ACC112 (cell line): Measurements from ENCODE around the gene OR4Q3.
"Not testable (repeated sequence)": the region's sequence is repeated elsewhere in the genome, so short reads cannot be mapped to it uniquely, and the experiment has no call there.

Source experiments
- H2AFZ ChIP-seq: fragments of 200-600 bp; sonication (generic); one replicate; pipeline ENCODE4 v1.6.0; 2017; ENCODE audit warnings: antibody characterized with exemption, low read length; ENCODE audit not compliant: unreplicated experiment
- H3K27ac ChIP-seq: fragments of 200-600 bp; sonication (generic); 2 replicates; pipeline ENCODE4 v1.5.1; 2014; ENCODE audit warnings: low read depth, mild to moderate bottlenecking, antibody characterized with exemption, low read length, moderate library complexity
- H3K27me3 ChIP-seq: fragments of 200-600 bp; sonication (generic); 2 replicates; pipeline ENCODE4 v1.6.1; 2014; ENCODE audit warnings: mild to moderate bottlenecking, antibody characterized with exemption, low read length, moderate library complexity, mixed read lengths; ENCODE audit not compliant: insufficient read depth
- H3K36me3 ChIP-seq: fragments of 200-600 bp; sonication (generic); 2 replicates; pipeline ENCODE4 v1.6.1; 2016; ENCODE audit warnings: mild to moderate bottlenecking, antibody characterized with exemption, low read length, moderate library complexity, mixed read lengths; ENCODE audit not compliant: insufficient read depth
- H3K4me1 ChIP-seq: fragments of 200-600 bp; sonication (generic); one replicate; pipeline ENCODE4 v1.6.1; 2016; ENCODE audit warnings: low read length, mixed read lengths; ENCODE audit not compliant: insufficient read depth, unreplicated experiment, control insufficient read depth
- H3K4me3 ChIP-seq: fragments of 200-600 bp; sonication (generic); 2 replicates; pipeline ENCODE4 v1.5.1; 2014; ENCODE audit warnings: mild to moderate bottlenecking, low read depth, low read length
- H3K79me2 ChIP-seq: fragments of 200-600 bp; sonication (generic); one replicate; pipeline ENCODE4 v1.6.0; 2016; ENCODE audit warnings: low read length; ENCODE audit not compliant: control insufficient read depth, unreplicated experiment, insufficient read depth

Gene OR4Q3

GRCh38 chr14:19743256-19743655 is at the start of gene OR4Q3:
Gene OR4Q3, plus strand, starts transcription at chr14:19743571.
- H3K36me3 ChIP-seq, result no peaks in the 10 kb centered on the region
- no peak within 1 kb of the TSS for H3K27ac ChIP-seq
- H3K4me1 ChIP-seq, result no peaks in the 10 kb centered on the region
- H3K27me3 ChIP-seq, result no peaks in the 10 kb centered on the region
- no peak within 1 kb of the TSS for H2AFZ ChIP-seq
- H3K4me3 ChIP-seq, result no peak within 1 kb of the TSS
- no peaks in the 10 kb centered on the region for H3K79me2 ChIP-seq

DNA sequence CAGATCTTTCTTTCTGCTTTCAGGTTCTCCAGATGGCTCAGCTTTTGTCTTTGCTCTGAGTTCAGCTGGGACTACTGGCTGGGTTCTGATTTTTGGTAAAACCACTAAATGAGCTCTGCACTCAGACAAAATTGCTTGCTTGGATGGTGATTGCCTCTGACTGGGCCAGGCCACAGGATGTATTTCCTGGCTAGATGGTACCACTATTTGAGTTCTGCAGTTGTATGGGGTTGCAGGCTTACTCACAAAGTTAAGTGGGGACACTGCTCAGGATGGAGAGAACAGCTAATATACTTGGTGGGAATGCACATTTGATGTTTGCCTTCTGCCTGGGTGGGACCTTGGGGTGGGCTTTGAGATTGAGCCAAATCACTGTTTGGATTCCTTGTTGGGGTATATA is 14.0 kb upstream of the OR4Q3 start:
- Histone ChIP-seq H3K27me3 (no peaks in the 10 kb centered on the region), H3K36me3 (no peaks in the 10 kb centered on the region), H3K27ac (no peak overlapping the region), H3K4me3 (no peak overlapping the region), H3K4me1 (no peaks in the 10 kb centered on the region), H3K79me2 (no peaks in the 10 kb centered on the region), H2AFZ (no peak overlapping the region)

DNA sequence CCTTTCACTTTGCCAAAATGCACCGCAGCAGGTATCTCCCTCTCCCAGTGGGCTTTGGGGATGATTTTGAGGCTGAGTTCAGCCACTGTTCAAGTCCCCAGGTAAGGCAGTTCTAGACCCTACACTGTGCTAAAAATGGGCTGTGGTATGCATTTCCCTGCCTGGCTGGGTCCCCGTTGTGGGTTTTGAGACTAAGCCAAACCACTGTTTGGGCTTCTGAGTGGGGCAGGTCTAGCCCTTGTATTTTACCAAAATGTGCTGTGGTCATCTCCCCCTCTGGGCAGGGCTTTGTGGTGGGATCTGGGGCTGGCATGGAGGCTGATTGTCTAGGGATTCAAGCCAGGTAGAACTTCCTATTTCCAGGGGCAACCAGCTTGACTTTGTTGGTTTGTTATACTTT is 13.6 kb upstream of the OR4Q3 start:
- Histone ChIP-seq H3K79me2 (no peaks in the 10 kb centered on the region), H3K4me3 (no peak overlapping the region), H2AFZ (no peak overlapping the region), H3K4me1 (no peaks in the 10 kb centered on the region), H3K36me3 (no peaks in the 10 kb centered on the region), H3K27ac (no peak overlapping the region), H3K27me3 (no peaks in the 10 kb centered on the region)

- H3K79me2 ChIP-seq, H3K4me1 ChIP-seq, H3K4me3 ChIP-seq, H3K27ac ChIP-seq, H3K36me3 ChIP-seq, H2AFZ ChIP-seq, H3K27me3 ChIP-seq: not testable (repeated sequence)
These were observed 9.5 kb upstream of the OR4Q3 start for GRCh38 chr14:19733893-19734292.

GRCh38 chr14:19752316-19752715 is 8.9 kb downstream of the OR4Q3 start:
- H3K4me3 ChIP-seq, H2AFZ ChIP-seq, H3K27ac ChIP-seq, H3K4me1 ChIP-seq, H3K36me3 ChIP-seq, H3K27me3 ChIP-seq, H3K79me2 ChIP-seq: not testable (repeated sequence)

DNA sequence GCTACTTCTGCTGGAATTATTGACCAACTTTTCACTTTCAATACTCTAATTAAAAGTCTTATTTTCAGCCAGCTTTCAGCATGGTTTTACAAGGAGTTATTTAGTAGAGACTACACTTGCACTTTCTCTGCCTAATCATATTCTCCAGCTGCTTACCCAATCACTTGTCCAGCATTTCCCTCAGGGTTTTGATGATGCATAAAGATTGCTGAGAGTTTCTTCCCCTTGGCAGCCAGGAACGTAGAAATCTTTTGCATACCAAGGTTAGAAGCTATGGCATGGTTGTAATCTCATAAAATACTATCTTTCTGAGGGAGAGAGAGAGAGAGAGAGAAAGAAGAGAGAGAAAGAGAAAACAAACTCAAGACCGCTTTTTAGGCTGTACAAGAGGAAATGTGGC is 10.8 kb downstream of the OR4Q3 start:
- H3K36me3 ChIP-seq, result no peaks in the 10 kb centered on the region
- peaks cover 4% of the 10 kb centered on the region for H3K4me1 ChIP-seq
- H3K27ac ChIP-seq, result no peak overlapping the region
- peak overlapping the region; percentile 22 for H2AFZ ChIP-seq
- no peaks in the 10 kb centered on the region for H3K79me2 ChIP-seq
- H3K4me3 ChIP-seq, result no peak overlapping the region
- H3K27me3 ChIP-seq, result 0 out of 2 replicates have a peak, but pooled peaks cover 6% of the 10 kb centered on the region

- not testable (repeated sequence) for H3K27me3 ChIP-seq, H3K4me3 ChIP-seq, H2AFZ ChIP-seq, H3K27ac ChIP-seq, H3K79me2 ChIP-seq, H3K36me3 ChIP-seq, H3K4me1 ChIP-seq
These were observed 28.1 kb downstream of the OR4Q3 start for GRCh38 chr14:19771491-19771890.

GRCh38 chr14:19771895-19772430 is 28.6 kb downstream of the OR4Q3 start:
- H3K4me3 ChIP-seq, result no peak overlapping the region

GRCh38 chr14:19772454-19772853 is 29.1 kb downstream of the OR4Q3 start:
- not testable (repeated sequence) for H2AFZ ChIP-seq

More at GRCh38 chr14:19771895-19772430, 28.6 kb downstream of the OR4Q3 start:
- Histone ChIP-seq H3K79me2 (no peaks in the 10 kb centered on the region), H3K27ac (no peak overlapping the region), H3K36me3 (no peaks in the 10 kb centered on the region), H3K4me1 (peaks cover 6% of the 10 kb centered on the region), H3K27me3 (no peaks in the 10 kb centered on the region), H2AFZ (no peak overlapping the region)

GRCh38 chr14:19773204-19773603 is 29.8 kb downstream of the OR4Q3 start, which contains the start of gene OR4M1:
Gene OR4M1, plus strand, starts transcription at chr14:19773504. Its CDS starts 6,819 bp downstream, at chr14:19780323.
- not testable (repeated sequence) for H3K36me3 ChIP-seq, H3K4me1 ChIP-seq, H3K27me3 ChIP-seq, H3K79me2 ChIP-seq, H3K4me3 ChIP-seq, H3K27ac ChIP-seq
- peak within 1 kb of the TSS; percentile 66 for H2AFZ ChIP-seq

More at GRCh38 chr14:19772454-19772853, 29.1 kb downstream of the OR4Q3 start:
- not testable (repeated sequence) for H3K27ac ChIP-seq, H3K4me3 ChIP-seq, H3K79me2 ChIP-seq, H3K4me1 ChIP-seq, H3K27me3 ChIP-seq, H3K36me3 ChIP-seq

DNA sequence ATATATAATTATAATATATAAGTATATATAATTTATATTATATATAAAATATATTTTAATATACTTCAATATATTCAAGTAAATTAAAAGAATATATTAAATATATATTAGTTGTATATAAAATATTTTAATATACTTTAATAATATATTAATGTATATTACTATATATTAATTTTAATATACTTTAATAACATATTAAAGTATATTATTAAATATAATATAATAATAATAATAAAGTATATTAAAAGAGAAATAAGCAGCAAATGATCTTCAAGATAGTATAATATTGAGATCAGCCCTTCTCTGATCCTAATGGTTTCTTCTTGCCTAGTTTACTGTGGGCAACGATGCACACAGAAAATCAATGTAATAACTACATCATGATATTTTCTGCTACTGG is 32.2 kb downstream of the OR4Q3 start:
- Histone ChIP-seq H3K4me1 (peaks cover 6% of the 10 kb centered on the region), H3K27ac (no peak overlapping the region), H3K4me3 (no peak overlapping the region), H2AFZ (no peak overlapping the region), H3K36me3 (no peaks in the 10 kb centered on the region), H3K79me2 (no peaks in the 10 kb centered on the region), H3K27me3 (no peaks in the 10 kb centered on the region)
